NCI-H1436 treated with DMSO at 0.1 percent for 48 hours (cell line): ENCODE data around the gene SNRNP25.

ENCODE experiments used
- DNase-seq: peaks from one replicate; lab custom pipeline; 2025; lab: John Stamatoyannopoulos, UW

The SNRNP25 gene

GRCh38 chr16:63998-64913, 10.6 kb downstream of the SNRNP25 start:
- no peak for DNase-seq

DNA sequence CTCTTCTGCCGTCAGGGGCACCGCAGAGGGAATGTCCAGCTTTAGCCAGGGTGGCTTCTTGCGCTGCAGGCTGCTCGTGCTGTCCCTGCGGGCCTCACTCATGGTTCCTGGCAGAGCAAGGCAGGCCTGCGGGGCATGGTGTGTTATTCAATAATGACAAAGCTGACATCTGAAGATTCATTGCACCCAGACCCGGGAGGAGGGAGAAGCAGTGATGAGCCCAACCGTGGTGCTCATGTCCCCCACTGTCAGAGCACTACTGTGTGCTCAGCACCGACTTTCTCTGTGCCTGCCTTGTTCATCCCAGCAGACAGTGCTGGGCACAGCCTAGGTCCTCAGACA, 11.3 kb downstream of the SNRNP25 start:
- no peak for DNase-seq

DNA sequence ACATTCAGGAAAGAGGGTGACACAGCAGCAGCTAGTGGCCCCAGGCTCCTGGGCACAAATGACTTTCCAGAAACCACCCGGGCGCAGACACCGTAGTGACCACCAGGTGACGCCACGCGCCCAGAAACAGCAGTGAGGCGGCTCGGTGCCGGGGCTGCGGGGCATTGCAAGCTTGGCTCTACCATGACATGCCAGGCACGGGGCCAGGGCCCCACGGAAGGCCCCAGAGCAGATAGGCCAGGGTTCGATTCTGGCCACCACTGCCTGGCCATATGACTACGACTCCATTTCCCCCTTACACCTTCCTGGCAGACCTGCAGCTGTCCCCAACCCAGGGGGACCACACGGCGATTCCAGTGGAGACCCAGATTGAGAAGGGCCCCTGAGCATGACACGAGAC, 12.1 kb downstream of the SNRNP25 start:
- no peak for DNase-seq

GRCh38 chr16:66309-67182, 12.9 kb downstream of the SNRNP25 start:
- DNase-seq = no peak

DNA sequence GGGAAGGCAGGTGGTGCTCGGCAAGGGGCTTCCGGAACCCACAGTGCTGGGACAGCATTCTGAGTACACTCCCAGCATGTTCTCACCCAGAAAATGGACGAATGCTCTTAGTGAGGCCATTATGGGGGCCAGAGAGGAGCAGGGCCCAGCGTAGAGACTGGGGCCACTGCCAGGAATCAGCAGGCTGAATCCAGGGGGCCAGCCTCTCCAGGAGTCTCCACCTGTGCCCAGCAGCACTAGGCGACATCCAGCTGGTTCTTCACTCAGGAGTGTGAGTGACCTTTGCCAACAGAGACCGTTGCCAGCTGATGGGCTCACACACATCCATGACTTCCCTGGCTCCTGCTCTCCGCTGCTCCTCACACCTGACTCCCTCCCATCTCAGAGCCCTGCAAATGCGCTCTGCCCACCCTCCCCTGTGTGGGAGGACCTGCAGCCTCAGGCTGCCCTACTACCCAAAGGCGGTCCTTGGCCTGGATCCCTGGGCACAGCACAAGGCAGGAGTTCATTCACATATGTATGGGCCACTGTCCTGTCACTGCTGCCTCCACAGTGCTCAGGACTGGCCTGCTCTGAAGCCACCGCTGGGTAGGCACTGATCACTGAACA, 13.7 kb downstream of the SNRNP25 start:
- no peak for DNase-seq

DNA sequence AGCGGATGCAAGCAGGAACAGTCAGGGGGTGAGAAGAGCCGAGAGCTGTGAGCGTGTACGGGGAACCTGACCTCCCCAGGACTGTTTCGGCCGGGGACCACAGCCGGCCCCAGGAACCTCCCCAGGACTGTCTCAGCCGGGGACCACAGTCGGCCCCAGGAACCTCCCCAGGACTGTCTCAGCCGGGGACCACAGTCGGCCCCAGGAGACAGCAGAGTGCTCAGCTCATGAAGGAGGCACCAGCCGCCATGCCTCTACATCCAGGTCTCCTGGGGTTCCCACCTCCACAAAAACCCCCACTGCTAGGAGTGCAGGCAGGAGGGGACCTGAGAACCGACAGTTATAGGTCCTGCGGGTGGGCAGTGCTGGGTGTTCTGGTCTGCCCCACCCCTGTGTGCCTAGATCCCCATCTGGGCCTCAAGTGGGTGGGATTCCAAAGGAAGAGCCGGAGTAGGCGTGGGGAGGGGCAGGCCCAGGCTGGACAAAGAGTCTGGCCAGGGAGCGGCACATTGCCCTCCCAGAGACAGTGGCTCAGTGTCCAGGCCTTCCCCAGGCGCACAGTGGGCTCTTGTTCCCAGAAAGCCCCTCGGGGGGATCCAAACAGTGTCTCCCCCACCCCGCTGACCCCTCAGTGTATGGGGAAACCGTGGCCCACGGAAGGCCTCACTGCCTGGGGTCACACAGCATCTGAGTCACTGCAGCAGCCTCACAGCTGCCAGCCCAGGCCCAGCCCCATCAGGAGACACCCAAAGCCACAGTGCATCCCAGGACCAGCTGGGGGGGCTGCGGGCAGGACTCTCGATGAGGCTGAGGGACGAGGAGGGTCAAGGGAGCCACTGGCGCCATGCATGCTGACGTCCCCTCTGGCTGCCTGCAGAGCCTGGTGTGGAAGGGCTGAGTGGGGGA, 14.5 kb downstream of the SNRNP25 start:
- no peak for DNase-seq

GRCh38 chr16:69181-69580, 15.6 kb downstream of the SNRNP25 start:
- DNase-seq = no peak

DNA sequence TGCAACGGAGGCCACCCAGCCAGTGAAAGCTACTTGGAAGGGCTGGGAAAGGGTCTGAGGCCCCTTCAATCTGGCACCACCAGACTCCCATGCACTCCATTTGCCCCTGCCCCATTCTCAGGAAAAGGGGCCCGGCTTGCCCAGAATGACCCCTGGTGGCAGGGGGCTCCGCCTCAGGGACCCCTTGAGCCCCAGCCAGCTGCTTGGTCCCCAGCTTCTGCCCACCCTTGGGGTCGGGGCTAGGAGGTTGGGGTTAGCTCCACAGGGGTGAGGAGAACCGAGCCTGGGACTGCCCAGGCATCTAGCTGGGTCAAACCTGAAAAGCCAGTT, 17.5 kb downstream of the SNRNP25 start:
- DNase-seq = no peak

- no peak for DNase-seq
Observed at GRCh38 chr16:71540-72401, 18.1 kb downstream of the SNRNP25 start.

DNA sequence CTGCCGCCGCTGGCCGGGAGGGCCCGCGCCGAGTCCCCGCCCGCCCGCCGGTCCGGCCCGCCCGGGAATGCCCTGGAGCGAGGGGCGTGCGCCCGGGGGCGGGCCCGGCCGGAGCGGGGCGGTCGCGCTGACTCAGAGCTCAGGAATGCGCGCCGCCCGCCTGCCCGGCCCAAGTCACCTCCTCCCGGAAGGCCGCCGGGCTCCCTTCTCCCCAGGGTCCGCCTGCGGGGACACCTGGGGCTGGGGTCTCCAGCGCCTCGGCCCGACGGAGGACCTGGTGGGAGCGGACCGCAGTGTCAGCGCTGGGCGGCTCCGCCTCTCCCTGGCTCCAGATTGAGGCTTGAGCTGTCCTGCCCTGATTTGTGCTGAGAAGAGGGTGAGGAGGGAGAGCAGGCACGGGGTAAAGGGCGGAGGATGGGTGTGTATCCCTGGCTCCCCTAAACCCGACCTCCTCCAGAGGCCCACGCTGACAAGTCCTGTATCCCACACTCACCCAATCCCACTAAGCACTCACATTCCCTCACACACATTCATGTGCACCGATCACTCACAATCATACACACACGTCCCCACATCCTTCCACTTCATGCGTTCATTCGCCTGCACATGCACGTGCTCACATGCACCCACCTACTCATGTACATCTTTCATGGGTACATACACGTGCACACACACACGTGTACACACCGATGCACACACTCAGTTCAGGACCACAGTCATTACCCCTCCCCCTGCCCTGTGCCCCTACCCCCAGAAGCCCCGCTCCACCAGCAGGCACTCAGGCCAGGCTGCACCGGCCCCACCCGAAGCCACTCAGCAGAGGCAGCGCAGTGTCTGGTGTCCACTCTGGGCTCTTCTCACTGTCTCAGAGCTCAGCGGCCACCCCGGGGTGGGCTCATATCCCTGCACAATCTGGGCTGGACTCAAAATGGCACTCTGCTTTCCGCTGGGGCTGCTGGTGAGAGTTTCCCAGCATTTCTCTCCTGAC, 19.2 kb downstream of the SNRNP25 start, which contains the start of gene RHBDF1:
Gene RHBDF1 (minus strand): TSS at position 71 of the 988 bp plus-strand sequence. CDS start 7,616 bp downstream, outside the sequence.
- no peak for DNase-seq

DNA sequence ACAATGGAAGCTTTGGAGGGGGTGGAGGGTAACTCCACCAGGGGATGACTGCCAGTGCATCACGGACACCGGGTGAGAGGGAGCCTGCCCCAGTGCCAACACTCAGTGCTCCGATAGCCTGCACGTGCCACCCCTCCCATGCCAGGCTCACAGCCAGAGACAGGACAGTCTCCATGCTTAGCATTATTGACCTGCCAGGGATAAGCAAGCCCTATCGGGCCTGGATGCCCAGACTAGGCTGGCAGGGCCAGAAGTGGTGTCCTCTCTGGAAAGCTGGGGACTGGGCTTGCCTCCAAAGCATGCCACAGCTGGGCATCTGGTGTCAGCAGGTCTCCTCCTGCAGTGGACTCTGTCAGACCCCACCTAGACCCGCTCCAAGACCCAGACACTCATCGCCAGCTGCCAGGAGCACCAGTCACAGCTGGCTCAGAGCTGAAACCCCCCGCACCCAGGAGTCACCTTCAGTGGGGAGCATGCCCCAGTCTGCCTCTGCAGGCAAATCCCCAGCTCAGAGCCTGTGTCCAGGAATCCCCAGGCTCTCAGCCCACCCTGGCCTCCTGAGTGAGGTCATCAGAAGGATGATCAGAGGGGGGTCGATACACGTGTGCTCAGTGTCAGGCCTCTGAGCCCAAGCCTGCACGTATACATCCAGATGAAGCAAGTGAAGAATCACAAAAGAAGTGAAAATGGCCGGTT, 20.6 kb downstream of the SNRNP25 start:
- DNase-seq = no peak

GRCh38 chr16:74747-75334, 21.2 kb downstream of the SNRNP25 start:
- no peak for DNase-seq

DNA sequence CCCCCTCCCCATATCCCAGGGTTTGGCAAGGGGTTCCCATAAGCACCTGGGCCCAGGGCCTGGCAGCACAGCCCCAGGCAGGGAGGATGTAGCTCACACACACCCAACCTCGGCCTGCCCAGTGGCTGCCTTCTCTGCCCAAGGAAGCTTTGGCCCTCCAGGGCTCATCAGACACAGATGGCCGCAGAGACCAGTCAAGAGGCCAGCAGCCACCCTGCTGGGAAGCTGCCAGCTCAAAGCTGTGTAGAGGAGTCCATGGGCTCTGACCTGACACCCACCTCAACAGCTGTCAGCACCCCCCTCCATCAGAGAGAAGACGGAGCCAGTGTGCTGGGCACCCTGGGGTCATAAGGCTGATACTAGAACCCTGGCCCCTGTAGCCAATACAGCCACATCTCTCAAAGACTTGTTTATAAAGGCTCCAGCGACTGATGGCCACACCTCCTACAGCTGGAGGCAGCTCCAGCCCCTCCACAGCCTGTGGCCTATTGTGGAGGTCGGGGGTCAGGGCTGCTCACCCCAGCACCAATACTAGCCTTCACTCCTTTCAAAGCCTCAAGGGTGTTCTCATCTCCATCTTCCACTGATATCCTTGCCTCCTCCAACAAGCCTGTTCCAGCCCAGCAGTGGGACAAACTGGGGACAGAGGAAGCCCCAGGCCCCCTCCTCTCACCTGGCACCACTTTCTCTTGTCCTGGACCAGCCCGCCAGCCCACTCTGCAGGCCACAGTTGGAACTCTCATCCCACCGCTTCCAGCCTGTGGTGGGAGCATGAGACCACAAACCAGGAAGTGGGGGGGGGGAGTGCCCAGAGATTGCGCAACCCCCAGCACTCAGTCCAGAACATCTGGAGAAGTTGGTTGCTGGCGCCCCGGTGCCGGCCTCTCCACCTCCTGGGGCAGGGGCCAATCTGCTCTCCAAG, 22.2 kb downstream of the SNRNP25 start:
- DNase-seq = no peak

- no peak for DNase-seq
Observed at GRCh38 chr16:76535-77272, 23.1 kb downstream of the SNRNP25 start.

GRCh38 chr16:77273-77806, 23.7 kb downstream of the SNRNP25 start:
- no peak for DNase-seq

DNA sequence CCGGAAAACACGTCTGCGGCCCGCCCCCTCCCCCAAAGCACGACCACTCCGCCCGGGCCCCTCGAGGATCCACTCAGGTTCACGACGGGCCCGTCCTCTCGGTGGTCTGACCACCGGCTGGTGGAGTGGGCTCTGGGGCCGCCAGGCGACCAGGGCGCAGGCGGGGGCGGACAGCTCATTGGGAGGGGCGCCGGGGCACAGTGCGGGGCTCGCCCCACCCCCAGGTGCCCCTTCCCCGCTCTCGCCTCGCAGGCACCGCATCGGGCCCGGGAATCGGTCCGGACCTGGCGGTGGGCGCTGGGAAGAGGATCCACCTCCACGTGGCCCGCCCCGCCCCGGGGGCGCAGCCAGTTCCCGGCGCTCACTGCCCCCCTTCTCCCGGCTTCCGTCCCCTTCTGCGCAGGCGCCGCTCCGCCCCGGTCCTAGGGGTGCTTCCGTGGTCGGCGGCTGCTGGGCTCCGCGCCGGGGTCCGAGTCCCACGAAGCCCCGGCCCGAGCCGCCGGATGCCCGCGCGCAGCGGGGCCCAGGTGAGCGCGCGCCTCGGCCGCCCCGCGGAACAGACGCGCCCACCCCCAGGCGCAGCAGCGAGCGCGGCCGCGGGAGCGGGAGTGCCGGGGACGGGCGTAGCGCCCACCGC, 24.3 kb downstream of the SNRNP25 start, which contains the start of gene MPG:
Gene MPG (plus strand): TSS at position 419 of the 637 bp plus-strand sequence. CDS start 85 bp downstream, at position 504.
- no peak for DNase-seq
